Heart left ventricle (tissue), 13 donors: ENCODE measurements around the gene TRIM24.

Source experiments
- CTCF ChIP-seq, 12 donors: fragments of 200-600 bp; sonication (generic) in 4 of 12; IDR thresholded peaks; one replicate each; pipeline versions ENCODE4 v1.5.0 to v1.8.0; 2018 to 2022; ENCODE audit warnings: antibody characterized with exemption in 12 of 12, mild to moderate bottlenecking in 5 of 12
- POLR2A ChIP-seq, 2 donors: fragments of 450-650 bp; IDR thresholded peaks; one replicate each; pipeline ENCODE4 v1.6.1; 2017; ENCODE audit warnings: antibody characterized with exemption in 2 of 2, mild to moderate bottlenecking in 2 of 2, moderate library complexity in 2 of 2
- donor health status: ischemic (EF 13 %, LVEDD 7.1; RV severe dilation, severe dysfunction).
- donor health status: DM: no; HTN: yes; CAD: no.
- donor health status: DM: no; HTN: no; CAD: no.
- donor health status: ischemic (EF 25% LVEDD 6.9; RV normal size, moderate dysfunction).
- donor health status: ischemic (EF 25% LVEDD 5.7; RV mildly dilated, moderate dysfunction).
- donor health status: ischemic (EF 35%, LVEDD 5.7; RV mildly dilated, moderate dysfunction).
- donor health status: nonischemic (EF 11% LVEDD 7.7; RV severe dilation, severe dysfunction).
- donor health status: DM: yes; HTN: yes; CAD: no.
- donor health status: PGD.
- donor health status: ischemic (EF 29% LVEDD 5.4; RV normal size, mild dysfunction).
- donor health status: nonischemic (EF 23%, LVEDD 6.1; RV moderate dilation, normal function).

- no peak for TF ChIP-seq POLR2A (IDR thresholded peaks at IDR 0.05)
- no peak for TF ChIP-seq CTCF (IDR thresholded peaks at IDR 0.05)
Observed at GRCh38 chr7:138425026-138425425, 35.0 kb upstream of the TRIM24 start.
